Neural cell (in vitro differentiated cells): ENCODE measurements around the gene CKAP5.

Experiments
- EZH2 ChIP-seq: fragments of 200-600, 300-800 bp; shearing (Covaris generic), sonication (generic); IDR thresholded peaks from 2 replicates; pipeline ENCODE4 v1.6.1; 2014; ENCODE audit warnings: antibody characterized with exemption, low read length, borderline replicate concordance, mild to moderate bottlenecking; ENCODE audit not compliant: insufficient read depth, poor library complexity, severe bottlenecking
- POLR2AphosphoS5 ChIP-seq: IDR thresholded peaks from 2 replicates; pipeline ENCODE4 v1.6.1; 2012
- RAD21 ChIP-seq: fragments of 450-650 bp; conservative IDR thresholded peaks from 2 replicates; pipeline ENCODE4 v1.6.1; 2014; ENCODE audit warnings: antibody characterized with exemption, mild to moderate bottlenecking, moderate library complexity
- TF ChIP-seq, protein P1 (sequence below): fragments of 450-650 bp; IDR thresholded peaks from 2 replicates; pipeline ENCODE4 v1.5.1; 2014; ENCODE audit warnings: antibody characterized with exemption, mild to moderate bottlenecking, moderate library complexity; ENCODE audit not compliant: poor library complexity, severe bottlenecking
- TF ChIP-seq, protein P2 (sequence below): IDR thresholded peaks from 2 replicates; pipeline ENCODE4 v1.6.1; 2012; ENCODE audit warnings: borderline replicate concordance

DNA sequence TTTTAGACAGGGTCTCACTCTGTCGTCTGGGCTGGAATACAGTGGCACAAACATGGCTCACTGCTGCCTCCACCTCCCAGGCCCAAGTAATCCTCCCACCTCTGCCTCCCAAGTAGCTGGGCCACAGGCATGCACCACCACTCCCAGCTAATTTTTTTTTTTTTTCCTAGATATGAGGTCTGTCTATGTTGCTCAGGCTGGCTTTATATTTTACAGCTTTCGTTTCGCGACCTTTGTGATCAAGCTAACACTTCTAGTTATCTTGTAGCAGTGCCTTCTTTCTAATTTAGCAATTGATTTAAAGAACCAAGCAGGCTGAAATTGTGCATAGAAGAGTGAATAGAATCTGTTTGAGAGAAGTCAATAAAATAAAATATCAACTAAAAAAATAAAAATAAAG, 11.3 kb downstream of the CKAP5 start:
- TF ChIP-seq, protein P1, sequence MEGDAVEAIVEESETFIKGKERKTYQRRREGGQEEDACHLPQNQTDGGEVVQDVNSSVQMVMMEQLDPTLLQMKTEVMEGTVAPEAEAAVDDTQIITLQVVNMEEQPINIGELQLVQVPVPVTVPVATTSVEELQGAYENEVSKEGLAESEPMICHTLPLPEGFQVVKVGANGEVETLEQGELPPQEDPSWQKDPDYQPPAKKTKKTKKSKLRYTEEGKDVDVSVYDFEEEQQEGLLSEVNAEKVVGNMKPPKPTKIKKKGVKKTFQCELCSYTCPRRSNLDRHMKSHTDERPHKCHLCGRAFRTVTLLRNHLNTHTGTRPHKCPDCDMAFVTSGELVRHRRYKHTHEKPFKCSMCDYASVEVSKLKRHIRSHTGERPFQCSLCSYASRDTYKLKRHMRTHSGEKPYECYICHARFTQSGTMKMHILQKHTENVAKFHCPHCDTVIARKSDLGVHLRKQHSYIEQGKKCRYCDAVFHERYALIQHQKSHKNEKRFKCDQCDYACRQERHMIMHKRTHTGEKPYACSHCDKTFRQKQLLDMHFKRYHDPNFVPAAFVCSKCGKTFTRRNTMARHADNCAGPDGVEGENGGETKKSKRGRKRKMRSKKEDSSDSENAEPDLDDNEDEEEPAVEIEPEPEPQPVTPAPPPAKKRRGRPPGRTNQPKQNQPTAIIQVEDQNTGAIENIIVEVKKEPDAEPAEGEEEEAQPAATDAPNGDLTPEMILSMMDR: no peak
- TF ChIP-seq POLR2AphosphoS5 (no peak), EZH2 (no peak), RAD21 (no peak)
- TF ChIP-seq, protein P2, sequence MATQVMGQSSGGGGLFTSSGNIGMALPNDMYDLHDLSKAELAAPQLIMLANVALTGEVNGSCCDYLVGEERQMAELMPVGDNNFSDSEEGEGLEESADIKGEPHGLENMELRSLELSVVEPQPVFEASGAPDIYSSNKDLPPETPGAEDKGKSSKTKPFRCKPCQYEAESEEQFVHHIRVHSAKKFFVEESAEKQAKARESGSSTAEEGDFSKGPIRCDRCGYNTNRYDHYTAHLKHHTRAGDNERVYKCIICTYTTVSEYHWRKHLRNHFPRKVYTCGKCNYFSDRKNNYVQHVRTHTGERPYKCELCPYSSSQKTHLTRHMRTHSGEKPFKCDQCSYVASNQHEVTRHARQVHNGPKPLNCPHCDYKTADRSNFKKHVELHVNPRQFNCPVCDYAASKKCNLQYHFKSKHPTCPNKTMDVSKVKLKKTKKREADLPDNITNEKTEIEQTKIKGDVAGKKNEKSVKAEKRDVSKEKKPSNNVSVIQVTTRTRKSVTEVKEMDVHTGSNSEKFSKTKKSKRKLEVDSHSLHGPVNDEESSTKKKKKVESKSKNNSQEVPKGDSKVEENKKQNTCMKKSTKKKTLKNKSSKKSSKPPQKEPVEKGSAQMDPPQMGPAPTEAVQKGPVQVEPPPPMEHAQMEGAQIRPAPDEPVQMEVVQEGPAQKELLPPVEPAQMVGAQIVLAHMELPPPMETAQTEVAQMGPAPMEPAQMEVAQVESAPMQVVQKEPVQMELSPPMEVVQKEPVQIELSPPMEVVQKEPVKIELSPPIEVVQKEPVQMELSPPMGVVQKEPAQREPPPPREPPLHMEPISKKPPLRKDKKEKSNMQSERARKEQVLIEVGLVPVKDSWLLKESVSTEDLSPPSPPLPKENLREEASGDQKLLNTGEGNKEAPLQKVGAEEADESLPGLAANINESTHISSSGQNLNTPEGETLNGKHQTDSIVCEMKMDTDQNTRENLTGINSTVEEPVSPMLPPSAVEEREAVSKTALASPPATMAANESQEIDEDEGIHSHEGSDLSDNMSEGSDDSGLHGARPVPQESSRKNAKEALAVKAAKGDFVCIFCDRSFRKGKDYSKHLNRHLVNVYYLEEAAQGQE: no peak
